ENCODE data around the gene HNF4A.

DNA sequence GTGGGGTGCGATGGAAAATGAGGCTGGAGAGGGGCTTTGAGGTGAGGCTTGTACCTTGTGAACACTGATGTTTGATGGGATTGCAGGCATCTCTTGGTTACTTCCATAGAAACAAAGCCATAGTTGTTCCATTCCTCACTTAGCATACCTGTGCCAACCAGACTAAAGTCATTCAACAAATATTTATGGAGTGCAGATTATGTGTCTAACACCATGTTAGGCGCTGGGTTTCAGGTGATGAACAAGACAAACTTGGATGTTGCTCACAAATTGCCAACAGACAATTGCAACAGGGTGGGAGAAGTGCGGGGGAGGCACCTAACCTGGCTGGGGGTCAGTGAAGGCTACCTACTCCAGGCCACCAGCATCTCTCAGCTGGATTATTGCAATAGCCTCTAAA is 121.7 kb downstream of the HNF4A start:
- TF ChIP-seq POLR2AphosphoS5 (IDR thresholded peaks at IDR 0.05) = no peak
- TF ChIP-seq, protein P1, sequence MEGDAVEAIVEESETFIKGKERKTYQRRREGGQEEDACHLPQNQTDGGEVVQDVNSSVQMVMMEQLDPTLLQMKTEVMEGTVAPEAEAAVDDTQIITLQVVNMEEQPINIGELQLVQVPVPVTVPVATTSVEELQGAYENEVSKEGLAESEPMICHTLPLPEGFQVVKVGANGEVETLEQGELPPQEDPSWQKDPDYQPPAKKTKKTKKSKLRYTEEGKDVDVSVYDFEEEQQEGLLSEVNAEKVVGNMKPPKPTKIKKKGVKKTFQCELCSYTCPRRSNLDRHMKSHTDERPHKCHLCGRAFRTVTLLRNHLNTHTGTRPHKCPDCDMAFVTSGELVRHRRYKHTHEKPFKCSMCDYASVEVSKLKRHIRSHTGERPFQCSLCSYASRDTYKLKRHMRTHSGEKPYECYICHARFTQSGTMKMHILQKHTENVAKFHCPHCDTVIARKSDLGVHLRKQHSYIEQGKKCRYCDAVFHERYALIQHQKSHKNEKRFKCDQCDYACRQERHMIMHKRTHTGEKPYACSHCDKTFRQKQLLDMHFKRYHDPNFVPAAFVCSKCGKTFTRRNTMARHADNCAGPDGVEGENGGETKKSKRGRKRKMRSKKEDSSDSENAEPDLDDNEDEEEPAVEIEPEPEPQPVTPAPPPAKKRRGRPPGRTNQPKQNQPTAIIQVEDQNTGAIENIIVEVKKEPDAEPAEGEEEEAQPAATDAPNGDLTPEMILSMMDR (IDR thresholded peaks at IDR 0.05) = no peak

All from esophagus muscularis mucosa (tissue), 3 donors.